Skin epidermis (tissue), 12 donors: ENCODE measurements around the gene SMIM5.

Experiments used
- H3K27ac ChIP-seq, 21 experiments: fragments of 200-600 bp; sonication (generic) in 11 of 21; one replicate each; pipeline ENCODE4 v1.5.0; 2020; ENCODE audit warnings: mild to moderate bottlenecking in 3 of 21, inconsistent platforms in 2 of 21, moderate library complexity in 2 of 21
- H3K4me3 ChIP-seq, 7 experiments: fragments of 200-600 bp; sonication (generic) in 2 of 7; one replicate each; pipeline ENCODE4 v1.5.0; 2020; ENCODE audit warnings: inconsistent platforms in 2 of 7, mild to moderate bottlenecking in 2 of 7, moderate library complexity in 1 of 7

SMIM5 gene

GRCh38 chr17:75684249-75684648, 51.0 kb downstream of the SMIM5 start:
- peak overlapping the region in 20 of 21 experiments; percentile 40 to 91 (median 82) for H3K27ac ChIP-seq

GRCh38 chr17:75684924-75685323, 51.7 kb downstream of the SMIM5 start:
- no peak overlapping the region for H3K4me3 ChIP-seq
- peak overlapping the region; percentile 40 to 91 (median 81) for H3K27ac ChIP-seq

More at GRCh38 chr17:75684249-75684648, 51.0 kb downstream of the SMIM5 start:
- no peak overlapping the region for H3K4me3 ChIP-seq

- H3K27ac ChIP-seq: peak overlapping the region in 20 of 21 experiments; percentile 45 to 91 (median 82)
Measured at GRCh38 chr17:75685499-75685898, 52.3 kb downstream of the SMIM5 start.

GRCh38 chr17:75688209-75688825, 55.1 kb downstream of the SMIM5 start:
- Histone ChIP-seq H3K27ac (peak overlapping the region in 20 of 21 experiments; percentile 57 to 91 (median 85)), H3K4me3 (no peak overlapping the region)

More at GRCh38 chr17:75685499-75685898, 52.3 kb downstream of the SMIM5 start:
- H3K4me3 ChIP-seq: no peak overlapping the region

GRCh38 chr17:75689441-75689873, 56.2 kb downstream of the SMIM5 start:
- Histone ChIP-seq H3K4me3 (no peak overlapping the region), H3K27ac (peak overlapping the region in 20 of 21 experiments; percentile 57 to 91 (median 85))
